ENCODE results near the gene SMAD9.
A peak's percentile ranks its signal among the peaks of the same experiment; 100 is the strongest.

The SMAD9 gene

DNA sequence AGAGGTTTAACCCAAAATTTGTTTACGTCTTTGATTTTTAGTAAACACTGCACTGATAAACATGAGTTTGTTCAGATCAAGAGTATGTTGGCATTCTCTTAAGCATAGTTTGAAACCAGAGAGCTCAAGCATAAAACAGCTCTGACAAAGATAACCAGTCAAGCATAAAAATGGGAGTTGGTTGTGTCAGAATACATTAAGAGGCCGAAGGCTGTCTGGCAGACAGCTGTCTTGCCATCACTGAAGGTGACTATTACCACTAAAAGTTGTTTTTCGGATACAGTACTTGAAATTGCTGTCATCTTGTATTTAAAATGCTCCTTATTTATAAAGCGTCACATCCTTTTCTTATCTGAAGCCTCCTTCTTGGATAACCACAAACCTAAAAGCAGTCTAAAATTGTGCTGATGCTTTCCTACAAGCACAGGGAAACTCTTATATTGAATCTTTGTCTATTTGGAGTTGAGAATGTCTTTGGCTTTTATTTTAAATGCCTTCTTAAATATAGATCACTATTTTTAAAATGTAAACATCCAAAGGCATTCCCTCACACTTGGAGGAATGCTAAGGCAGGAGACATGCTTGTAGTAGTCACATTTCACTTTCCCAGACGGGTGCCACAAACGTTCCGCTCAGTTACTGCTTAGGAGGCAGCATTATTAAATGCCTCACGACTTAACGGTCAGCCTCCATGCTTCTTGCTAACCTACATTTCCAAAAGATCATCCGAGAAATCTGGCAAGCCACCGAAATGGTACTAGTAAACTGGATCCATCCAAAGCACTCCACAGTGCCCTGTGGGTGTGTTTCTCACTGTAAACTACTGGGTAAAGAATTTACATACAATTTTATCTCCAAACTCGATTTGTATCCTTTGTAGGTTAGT, 1.5 kb downstream of the SMAD9 start:
- Mint-ChIP-seq H3K36me3 (no peaks in the 10 kb centered on the region), H3K27me3 (peaks cover 51 to 69% of the 10 kb centered on the region in 2 donors), H3K9me3 (no peaks in the 10 kb centered on the region), H3K4me1 (peaks cover 4 to 8% of the 10 kb centered on the region in 2 donors), H3K27ac (no peak overlapping the region), H3K4me3 (peak overlapping the region in 1 of 2 donors; percentile 77)
- DNase-seq: no peak
- no peak for ATAC-seq (replicated peaks)

DNA sequence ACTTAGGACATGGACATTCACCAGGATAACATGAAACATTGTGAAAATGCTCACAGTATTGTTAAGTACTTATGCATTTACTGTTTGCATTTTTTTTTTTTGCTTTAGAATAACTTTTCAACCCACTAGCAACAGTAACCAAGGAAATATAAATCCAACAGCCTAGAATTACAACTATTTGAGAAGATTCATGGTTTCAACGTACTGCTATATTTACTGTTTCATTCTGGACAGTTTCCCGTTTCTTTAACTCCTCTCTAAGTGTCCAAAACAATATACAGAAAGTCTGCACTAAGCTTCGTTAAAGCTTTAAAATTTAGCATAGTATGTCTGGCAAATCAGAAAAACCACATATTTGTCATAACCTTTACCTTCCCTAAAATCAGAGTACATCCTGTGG, 2.7 kb downstream of the SMAD9 start:
- Mint-ChIP-seq H3K4me1 (peaks cover 4 to 8% of the 10 kb centered on the region in 2 donors), H3K27me3 (peaks cover 52 to 69% of the 10 kb centered on the region in 2 donors), H3K27ac (no peak overlapping the region), H3K36me3 (no peaks in the 10 kb centered on the region), H3K9me3 (no peaks in the 10 kb centered on the region), H3K4me3 (no peak overlapping the region)
- ATAC-seq (replicated peaks): no peak
- no peak for DNase-seq

DNA sequence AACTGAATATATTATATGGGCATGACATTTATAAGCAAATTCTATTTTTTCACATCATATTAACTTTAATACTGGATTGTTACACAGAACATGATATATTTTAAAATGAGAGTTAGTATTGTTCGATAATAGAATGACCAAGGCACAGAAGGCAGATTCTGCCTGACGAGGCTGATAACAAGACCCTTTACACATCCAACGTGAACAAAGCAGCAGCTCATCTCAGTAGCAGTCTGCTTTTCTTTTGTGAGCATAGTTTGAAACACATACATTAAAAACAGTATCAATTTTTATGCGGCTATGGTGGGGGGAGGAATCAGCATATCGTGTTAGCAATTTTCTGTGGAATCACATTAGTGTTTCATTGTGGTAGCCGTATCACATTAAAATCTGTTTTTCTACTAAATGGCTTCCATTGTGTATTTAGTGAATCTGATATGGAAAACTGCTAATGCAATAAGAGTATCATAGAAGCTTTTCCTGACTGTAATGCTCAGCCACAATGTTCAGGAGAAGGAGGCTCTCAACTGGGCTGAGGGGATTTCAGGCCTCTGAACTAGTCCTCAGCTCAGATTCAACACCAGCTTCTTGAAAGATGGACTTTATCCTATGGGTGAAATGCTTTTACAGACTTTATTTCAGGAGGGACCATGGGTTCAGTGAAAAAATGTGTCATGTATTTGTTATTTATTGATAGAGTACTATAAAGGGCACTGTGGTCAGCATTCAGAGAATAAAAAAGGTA, 4.0 kb downstream of the SMAD9 start:
- H3K4me3 Mint-ChIP-seq: no peak overlapping the region
- no peak overlapping the region for H3K27ac Mint-ChIP-seq
- H3K9me3 Mint-ChIP-seq: no peaks in the 10 kb centered on the region
- H3K36me3 Mint-ChIP-seq: no peaks in the 10 kb centered on the region
- peaks cover 4 to 8% of the 10 kb centered on the region in 2 donors for H3K4me1 Mint-ChIP-seq
- H3K27me3 Mint-ChIP-seq: peaks cover 54 to 58% of the 10 kb centered on the region in 2 donors
- ATAC-seq (replicated peaks): no peak
- no peak for DNase-seq

DNA sequence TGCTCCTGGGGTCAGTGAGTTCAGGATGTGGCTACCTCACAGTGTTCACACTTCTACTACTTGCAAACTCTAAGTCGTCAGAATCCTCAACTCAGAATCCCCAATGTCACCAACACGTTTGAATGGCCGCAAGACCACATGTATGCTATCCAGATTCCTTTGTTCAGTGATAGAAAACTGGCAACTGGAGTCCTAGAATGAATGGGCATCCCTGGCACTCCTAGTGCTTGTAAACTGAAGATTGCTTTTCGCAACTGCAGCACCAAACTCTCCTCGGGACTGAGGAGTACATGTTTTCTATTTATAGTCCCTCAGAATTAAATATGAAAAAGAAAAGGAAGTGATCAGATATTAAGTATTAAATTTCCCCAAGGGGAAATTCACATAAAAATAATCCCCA, 4.9 kb downstream of the SMAD9 start:
- ATAC-seq (replicated peaks) (no peak), DNase-seq (no peak)
- H3K27me3 Mint-ChIP-seq: peaks cover 55 to 56% of the 10 kb centered on the region in 2 donors
- H3K27ac Mint-ChIP-seq: no peak overlapping the region
- peaks cover 2 to 8% of the 10 kb centered on the region in 2 donors for H3K4me1 Mint-ChIP-seq
- no peaks in the 10 kb centered on the region for H3K9me3 Mint-ChIP-seq
- no peaks in the 10 kb centered on the region for H3K36me3 Mint-ChIP-seq
- H3K4me3 Mint-ChIP-seq: no peak overlapping the region

DNA sequence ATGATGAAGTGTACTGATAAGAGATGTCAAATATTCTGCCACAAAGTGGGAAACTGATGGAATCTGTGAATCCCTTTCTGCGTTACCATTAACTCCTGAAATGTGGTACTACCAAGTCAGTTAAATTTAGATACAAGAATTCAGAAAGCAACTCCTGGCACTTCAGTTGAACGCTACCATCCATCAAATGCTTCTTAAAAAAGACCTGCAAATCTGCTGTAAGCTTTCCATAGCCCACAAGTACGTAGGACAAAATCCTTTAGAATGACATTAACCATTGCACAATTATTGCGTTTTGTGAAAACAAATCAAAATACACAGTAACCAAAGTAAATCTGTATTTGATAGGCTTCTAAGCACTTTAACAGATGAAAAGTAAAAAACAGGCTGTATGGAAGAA, 5.4 kb downstream of the SMAD9 start:
- Mint-ChIP-seq H3K4me1 (peaks cover 2 to 7% of the 10 kb centered on the region in 2 donors), H3K27ac (no peak overlapping the region), H3K27me3 (peaks cover 56% of the 10 kb centered on the region in 2 donors), H3K4me3 (no peak overlapping the region), H3K9me3 (no peaks in the 10 kb centered on the region), H3K36me3 (no peaks in the 10 kb centered on the region)
- DNase-seq (no peak), ATAC-seq (replicated peaks) (no peak)

DNA sequence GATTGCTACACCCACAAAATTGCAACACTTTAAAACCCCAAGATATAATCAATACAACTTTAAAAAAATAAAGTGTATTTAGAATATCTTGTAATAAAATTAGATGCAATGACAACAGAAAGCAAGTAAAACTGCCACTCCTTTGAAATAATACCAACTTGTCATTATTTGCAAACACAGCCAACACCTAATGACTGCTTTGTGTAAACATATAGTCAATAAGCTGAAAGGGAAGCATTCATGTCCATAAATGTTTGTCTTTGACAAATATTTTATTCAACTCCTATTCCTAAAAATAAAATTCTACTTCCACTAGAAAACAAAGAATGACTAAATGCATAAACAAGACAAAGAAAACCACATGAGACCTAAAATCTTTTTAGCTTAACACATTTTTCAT, 6.6 kb downstream of the SMAD9 start:
- DNase-seq (no peak), ATAC-seq (replicated peaks) (no peak)
- H3K36me3 Mint-ChIP-seq: no peaks in the 10 kb centered on the region
- H3K4me1 Mint-ChIP-seq: peaks cover 0 to 2% of the 10 kb centered on the region in 2 donors
- no peak overlapping the region for H3K27ac Mint-ChIP-seq
- H3K4me3 Mint-ChIP-seq: no peak overlapping the region
- no peaks in the 10 kb centered on the region for H3K9me3 Mint-ChIP-seq
- peaks cover 45 to 48% of the 10 kb centered on the region in 2 donors for H3K27me3 Mint-ChIP-seq

DNA sequence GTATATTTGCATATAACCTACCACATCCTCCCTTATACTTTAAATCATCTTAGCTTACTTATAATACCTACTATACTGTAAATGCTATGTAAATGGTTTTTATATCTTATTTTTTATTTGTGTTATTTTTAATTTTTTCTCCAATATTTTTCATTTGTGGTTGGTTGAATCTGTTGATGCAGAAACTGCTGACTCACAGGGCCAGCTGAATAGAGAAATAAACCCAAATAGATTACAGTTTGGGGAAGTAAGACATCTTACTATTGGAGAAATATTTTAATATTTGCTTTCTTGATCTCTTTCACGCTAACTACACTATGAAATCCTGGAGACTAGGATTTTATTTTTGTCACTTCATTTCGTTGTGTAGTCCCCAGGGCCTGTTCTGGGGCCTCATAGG, 7.1 kb downstream of the SMAD9 start:
- Mint-ChIP-seq H3K27ac (no peak overlapping the region), H3K4me3 (no peak overlapping the region), H3K4me1 (peaks cover 0 to 2% of the 10 kb centered on the region in 2 donors), H3K9me3 (no peaks in the 10 kb centered on the region), H3K36me3 (no peaks in the 10 kb centered on the region), H3K27me3 (peaks cover 40 to 48% of the 10 kb centered on the region in 2 donors)
- no peak for ATAC-seq (replicated peaks)
- no peak for DNase-seq

DNA sequence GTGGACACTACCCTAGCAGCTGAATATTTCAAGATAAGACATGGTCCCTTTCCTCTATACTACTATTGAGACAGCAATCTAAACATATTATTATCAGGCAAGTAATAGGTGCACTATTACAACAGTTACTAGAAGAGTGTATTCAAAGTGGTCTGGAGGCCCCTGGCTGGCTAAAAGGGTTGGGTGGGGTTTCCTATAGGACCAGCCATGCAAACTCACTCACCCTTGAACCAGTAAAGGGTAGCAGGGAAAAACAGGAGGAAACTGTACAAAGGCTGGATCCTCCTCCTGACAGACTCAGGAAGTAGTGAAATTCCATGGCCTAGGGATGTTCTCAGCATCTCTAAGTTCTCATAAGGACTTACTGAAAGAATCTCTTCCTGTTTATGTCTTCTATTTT, 7.7 kb downstream of the SMAD9 start:
- Mint-ChIP-seq H3K9me3 (no peaks in the 10 kb centered on the region), H3K4me1 (peaks cover 0 to 2% of the 10 kb centered on the region in 2 donors), H3K36me3 (no peaks in the 10 kb centered on the region), H3K27ac (no peak overlapping the region), H3K4me3 (no peak overlapping the region), H3K27me3 (peaks cover 34 to 44% of the 10 kb centered on the region in 2 donors)
- no peak for ATAC-seq (replicated peaks)
- DNase-seq: no peak

DNA sequence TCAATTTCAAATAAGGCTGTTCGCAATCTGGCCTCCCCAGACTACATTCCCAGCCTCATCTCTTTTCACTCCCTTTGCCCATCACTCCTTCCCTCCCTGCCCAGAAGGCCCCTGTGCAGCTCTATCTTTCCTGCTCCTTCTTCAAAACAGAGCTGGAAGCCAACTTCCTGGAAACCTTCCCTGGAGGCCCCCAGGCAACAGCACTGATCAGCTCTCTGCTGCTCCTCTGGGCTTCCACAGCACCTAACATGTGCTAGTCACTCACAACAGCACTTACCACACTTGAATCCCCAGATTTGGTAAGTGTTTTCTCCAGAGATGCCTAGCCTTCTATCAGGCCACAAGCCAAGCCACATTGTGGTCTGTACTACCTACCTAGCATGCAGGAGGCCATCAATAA, 9.5 kb downstream of the SMAD9 start:
- ATAC-seq (replicated peaks): no peak
- no peak for DNase-seq
- Mint-ChIP-seq H3K27me3 (peaks cover 17 to 33% of the 10 kb centered on the region in 2 donors), H3K4me1 (peaks cover 0 to 2% of the 10 kb centered on the region in 2 donors), H3K27ac (no peak overlapping the region), H3K36me3 (no peaks in the 10 kb centered on the region), H3K9me3 (no peaks in the 10 kb centered on the region), H3K4me3 (no peak overlapping the region)

DNA sequence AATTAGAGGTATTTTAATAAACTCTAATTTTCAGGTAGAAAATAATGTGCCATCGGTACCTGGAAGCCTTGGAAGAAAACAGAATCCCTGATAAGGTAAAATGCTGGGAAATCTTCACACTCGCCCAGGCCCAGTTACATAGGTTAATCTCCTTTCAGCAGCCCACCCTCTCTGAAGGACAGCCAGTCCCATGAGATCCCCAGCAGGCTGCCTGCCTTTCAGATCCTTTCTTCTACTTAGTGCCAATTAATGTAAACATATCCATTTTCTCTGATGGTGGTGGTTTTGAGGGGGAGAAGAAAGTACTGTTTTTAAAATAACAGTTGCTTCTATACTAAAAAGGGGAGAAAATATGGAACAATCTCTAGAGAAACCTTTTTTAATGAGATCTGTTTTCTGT, 12.2 kb downstream of the SMAD9 start:
- H3K9me3 Mint-ChIP-seq: no peaks in the 10 kb centered on the region
- peaks cover 14 to 17% of the 10 kb centered on the region in 2 donors for H3K27me3 Mint-ChIP-seq
- no peaks in the 10 kb centered on the region for H3K4me1 Mint-ChIP-seq
- ATAC-seq (replicated peaks): no peak
- no peak overlapping the region for H3K27ac Mint-ChIP-seq
- no peaks in the 10 kb centered on the region for H3K36me3 Mint-ChIP-seq
- DNase-seq: no peak
- H3K4me3 Mint-ChIP-seq: no peak overlapping the region

DNA sequence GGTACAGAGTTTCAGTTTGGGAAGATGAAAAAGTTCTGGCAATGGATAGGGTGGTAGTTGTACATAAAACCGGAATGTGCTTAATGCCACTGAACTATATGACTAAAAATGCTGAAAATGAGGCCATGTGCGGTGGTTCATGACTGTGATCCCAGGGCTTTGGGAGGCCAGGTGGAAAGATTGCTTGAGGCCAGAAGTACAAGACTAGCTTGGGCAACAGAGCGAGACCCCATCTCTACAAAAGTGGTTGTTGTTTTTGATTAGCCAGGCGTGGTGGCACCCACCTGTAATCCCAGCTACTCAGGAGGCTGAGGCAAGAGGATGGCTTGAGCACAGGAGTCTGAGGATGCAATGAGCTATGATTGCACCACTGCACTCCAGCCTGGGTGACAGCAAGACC, 12.8 kb downstream of the SMAD9 start:
- Mint-ChIP-seq H3K9me3 (no peaks in the 10 kb centered on the region), H3K36me3 (no peaks in the 10 kb centered on the region), H3K4me3 (no peak overlapping the region), H3K27me3 (peaks cover 14 to 16% of the 10 kb centered on the region in 2 donors), H3K27ac (no peak overlapping the region), H3K4me1 (no peaks in the 10 kb centered on the region)
- no peak for DNase-seq
- ATAC-seq (replicated peaks): no peak

DNA sequence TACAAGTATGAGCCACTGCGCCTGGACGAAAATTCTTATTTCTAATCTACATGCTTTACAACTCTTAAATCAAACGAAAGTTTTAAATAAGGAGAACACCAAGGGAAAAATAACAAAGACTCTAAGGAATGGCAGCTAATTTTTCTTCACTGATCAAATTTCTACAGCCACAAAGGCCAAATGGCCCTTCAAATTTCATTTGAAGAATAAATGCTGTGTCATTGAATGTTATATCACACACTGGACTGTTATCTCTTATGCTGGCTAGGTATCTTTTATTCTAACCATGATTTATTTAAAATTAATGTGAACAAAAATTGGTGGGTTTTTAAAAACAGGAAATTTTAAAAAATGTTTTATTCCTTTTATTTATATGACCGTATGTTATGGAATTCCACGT, 14.1 kb downstream of the SMAD9 start:
- H3K27me3 Mint-ChIP-seq: peaks cover 11 to 14% of the 10 kb centered on the region in 2 donors
- no peak overlapping the region for H3K4me3 Mint-ChIP-seq
- DNase-seq (no peak), ATAC-seq (replicated peaks) (no peak)
- H3K4me1 Mint-ChIP-seq: no peaks in the 10 kb centered on the region
- no peaks in the 10 kb centered on the region for H3K9me3 Mint-ChIP-seq
- no peaks in the 10 kb centered on the region for H3K36me3 Mint-ChIP-seq
- H3K27ac Mint-ChIP-seq: no peak overlapping the region

DNA sequence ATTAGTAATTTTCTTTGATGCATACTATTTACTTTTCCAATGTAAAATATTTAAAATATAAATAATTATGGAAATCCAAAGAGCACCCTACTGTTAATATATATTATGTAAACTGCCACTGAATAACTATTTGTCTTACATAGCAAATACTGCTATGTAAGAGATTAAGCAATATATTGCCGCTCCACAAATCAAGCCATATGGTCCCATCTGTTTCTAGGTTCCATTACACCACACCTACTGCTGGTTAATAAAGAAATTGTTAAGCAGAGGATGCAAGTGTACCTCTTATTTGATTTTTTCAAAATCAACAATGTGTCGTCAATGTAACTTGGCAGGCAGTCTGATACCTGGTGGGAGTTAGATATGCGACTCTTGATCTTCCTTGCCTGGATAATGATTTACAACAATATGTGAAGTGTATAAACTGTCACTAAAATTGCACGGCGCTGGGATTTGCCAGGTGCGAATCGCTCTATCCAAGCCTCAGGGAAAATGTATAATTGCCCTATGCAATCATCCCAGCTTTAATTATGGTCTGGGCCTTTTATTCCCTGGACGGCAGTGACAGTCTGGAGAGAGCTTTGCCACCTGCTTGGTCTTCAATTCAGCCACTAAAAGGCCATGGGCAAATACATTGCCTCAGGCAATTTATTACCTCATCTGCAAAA, 16.0 kb downstream of the SMAD9 start:
- DNase-seq: no peak
- no peak for ATAC-seq (replicated peaks)
- Mint-ChIP-seq H3K27me3 (peaks cover 4 to 13% of the 10 kb centered on the region in 2 donors), H3K27ac (no peak overlapping the region), H3K9me3 (peaks cover 0 to 3% of the 10 kb centered on the region in 2 donors), H3K36me3 (no peaks in the 10 kb centered on the region), H3K4me3 (no peak overlapping the region), H3K4me1 (no peaks in the 10 kb centered on the region)

DNA sequence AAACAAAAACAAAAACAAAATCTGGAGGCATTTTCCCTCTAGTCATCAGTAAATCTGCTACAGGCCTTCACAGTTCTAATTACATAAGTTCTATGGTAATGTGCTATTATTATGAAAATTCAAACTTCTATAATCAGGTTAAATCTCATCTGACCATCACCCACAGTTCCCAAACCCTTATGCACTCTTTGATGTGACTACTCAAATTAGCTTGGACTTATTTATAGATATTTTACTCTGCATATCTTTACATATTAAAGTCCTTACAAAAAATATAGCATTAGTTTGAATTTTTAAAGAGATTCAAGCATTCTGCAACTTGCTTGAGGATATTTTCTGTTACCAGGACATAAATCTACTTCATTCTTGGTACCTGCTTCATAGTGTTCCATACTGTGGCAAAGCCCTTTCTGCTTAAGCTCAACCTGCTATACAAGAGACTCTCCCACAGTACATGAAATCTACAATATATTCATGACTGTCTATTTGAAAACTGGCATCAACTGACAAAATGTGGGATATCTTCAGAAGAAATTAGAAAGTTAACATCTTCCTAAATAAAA, 22.9 kb downstream of the SMAD9 start:
- DNase-seq (no peak), ATAC-seq (replicated peaks) (no peak)
- peaks cover 17 to 21% of the 10 kb centered on the region in 2 donors for H3K27me3 Mint-ChIP-seq
- H3K4me1 Mint-ChIP-seq: no peaks in the 10 kb centered on the region
- H3K36me3 Mint-ChIP-seq: no peaks in the 10 kb centered on the region
- peaks cover 0 to 3% of the 10 kb centered on the region in 2 donors for H3K9me3 Mint-ChIP-seq
- no peak overlapping the region for H3K4me3 Mint-ChIP-seq
- no peak overlapping the region for H3K27ac Mint-ChIP-seq

Data from stimulated activated naive B cell treated with anti-CD40 and anti-IgM and Interleukin-4, amounts not matched to agents 10 μg/mL and 1 μg/mL and 100 μg/mL, for 72 hours (primary cell).